HG02623 (cell line): ENCODE measurements around the gene ZNF530.

Experiments
- ATAC-seq: cut with Tn5 transposase; IDR thresholded peaks from one replicate; pipeline ENCODE4 v1.9.1; 2021; ENCODE audit warnings: moderate library complexity; ENCODE audit not compliant: unreplicated experiment

The ZNF530 gene

DNA sequence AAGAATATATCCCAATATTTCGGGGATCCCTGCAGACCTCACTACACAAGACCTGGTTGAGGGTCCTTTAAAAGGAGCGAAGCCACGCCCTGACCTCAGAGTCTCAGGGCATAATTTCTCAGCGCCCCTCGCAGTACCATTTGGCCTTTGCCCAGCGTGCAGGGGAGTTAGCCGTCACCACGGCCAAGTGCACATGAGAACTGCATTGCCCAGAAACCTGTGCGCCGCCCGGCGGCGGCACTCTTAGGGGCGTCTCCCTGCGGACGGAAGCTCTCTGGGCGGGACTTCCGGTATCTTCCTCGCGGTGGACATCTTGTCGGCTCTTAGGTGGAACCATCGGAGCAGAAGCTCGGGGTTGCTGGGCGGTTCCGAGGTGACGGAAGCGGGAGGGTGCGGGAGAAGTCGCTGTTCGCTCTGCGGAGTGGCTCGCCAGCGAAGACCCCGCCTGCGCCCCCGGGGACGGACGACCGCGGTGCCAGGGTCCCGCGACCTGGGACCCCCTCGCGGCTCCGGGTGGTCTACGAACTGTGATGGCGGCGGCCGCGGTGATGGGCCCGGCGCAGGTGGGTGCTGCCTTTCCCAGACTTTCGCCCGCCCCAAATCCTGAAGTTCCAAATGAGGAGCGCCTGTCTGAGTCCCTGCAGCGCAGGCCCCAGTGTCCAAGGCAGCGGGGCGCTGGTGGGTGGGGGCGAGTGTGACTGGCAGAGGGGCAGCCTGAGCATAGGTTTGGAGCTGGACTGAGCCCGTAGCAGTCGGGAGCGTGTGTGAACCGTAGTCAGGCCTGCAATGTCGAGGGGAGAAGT lies 14.5 kb downstream of the ZNF530 start, which contains the start of gene ZNF134:
Gene ZNF134 (plus strand): TSS at position 302 of the 803 bp plus-strand sequence. CDS start 5,227 bp downstream, outside the sequence.
- ATAC-seq: peak; percentile 92

DNA sequence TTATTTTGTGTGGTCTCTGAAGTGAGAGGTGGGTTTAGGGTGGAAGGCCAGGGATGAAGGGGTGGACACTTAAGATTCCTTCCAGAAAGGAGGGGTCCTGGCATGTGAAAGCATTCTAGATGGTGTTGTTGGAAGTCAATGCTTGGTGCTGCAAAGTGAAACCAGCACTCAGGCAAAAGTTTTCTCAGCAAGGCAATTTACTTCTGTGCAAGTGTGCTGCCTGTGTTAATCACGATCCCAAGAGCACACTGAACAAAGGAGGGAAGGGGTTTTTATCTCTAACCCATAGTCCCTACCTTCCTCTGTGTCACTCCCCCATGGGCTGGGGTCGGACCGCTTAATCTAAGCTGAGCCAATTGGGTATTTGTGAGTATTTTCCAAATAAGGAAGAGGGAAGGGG lies 15.7 kb downstream of the ZNF530 start:
- ATAC-seq: no peak

DNA sequence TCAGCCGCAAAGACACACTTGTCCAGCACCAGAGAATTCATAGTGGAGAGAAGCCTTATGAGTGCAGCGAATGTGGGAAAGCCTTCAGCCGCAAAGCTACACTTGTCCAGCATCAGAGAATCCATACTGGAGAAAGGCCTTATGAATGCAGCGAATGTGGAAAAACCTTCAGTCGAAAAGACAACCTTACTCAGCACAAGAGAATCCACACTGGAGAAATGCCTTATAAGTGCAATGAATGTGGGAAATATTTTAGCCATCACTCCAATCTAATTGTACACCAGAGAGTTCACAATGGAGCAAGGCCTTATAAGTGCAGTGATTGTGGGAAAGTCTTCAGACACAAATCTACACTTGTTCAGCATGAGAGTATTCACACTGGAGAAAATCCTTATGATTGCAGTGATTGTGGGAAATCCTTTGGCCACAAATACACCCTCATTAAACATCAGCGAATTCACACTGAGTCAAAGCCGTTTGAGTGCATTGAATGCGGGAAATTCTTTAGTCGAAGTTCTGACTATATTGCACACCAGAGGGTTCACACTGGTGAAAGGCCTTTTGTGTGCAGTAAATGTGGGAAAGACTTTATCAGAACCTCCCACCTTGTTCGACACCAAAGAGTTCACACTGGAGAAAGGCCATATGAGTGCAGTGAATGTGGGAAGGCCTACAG lies 21.1 kb downstream of the ZNF530 start:
- no peak for ATAC-seq

DNA sequence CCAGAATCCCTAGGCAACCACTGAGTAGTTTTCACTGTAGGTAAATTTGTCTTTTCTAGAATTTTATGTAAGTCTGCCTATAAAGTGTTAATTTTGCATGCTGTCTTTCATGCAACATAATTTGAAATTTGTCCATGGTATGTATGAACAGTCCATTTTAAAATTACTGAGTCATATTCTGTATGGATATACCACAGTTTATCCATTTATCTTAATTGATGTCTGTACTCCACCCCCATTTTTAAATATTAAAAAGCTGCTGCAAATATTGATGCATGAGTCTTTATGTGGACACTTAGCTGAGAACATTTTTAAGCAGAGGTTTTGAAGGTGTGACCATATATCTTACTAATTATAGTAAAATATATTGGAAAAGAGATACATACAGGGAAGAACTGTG lies 23.4 kb downstream of the ZNF530 start:
- ATAC-seq: no peak

DNA sequence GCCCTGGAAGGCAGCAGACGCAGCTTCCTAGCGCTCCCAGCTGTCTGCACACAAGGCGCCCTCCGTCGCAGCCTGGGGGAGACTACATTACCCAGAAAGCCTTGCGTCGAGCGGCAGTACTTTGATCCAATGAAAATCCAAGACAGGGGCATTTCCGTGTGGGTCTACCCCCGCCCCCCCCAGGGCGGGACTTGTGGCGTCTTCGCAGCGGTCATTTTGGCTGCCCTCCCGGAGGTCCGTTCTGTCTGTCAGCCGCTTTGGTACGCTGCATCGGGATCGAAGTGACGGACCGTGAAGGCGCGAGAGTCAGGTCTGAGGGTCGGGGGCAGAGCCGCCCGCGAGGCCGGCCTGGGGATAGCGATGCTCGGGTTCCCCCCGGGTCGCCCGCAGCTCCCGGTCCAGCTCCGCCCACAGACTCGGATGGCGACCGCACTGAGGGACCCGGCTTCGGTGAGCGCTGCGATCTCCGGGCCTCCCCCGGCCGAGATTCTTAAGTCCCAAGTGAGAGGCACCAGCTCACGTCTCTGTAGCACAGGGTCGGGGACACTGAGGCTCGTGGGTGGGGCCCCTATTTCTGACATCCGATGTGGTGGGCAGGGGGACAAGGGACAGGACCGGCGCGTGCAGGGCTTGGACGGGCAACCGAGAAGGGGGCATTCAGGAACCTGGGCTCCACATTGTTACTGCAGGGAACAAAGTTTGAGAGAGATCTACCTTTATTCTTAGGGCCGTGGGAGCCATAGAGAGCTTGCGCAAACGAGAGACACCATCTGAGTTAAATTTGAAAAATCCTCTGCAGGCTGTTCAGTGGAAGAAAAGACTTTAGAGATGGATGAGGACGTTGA lies 33.5 kb downstream of the ZNF530 start, which contains the start of gene ZNF211:
Gene ZNF211 (plus strand): TSS at position 182 of the 845 bp plus-strand sequence. CDS start 179 bp downstream, at position 361.
- peak; percentile 96 for ATAC-seq

DNA sequence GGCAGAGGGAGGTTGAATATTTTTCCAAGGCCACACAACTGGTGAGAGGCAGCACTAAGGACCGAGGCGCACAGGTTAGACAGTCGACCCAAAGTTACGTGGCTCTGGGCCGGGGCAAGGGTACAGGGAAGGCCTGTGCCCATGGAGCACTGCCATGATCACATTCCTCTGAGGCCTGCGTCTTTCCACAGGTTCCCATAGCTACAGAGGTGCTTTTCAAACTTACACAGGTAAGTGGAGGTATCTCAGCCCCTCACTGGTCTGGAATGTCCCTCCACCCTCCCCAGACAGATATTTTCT lies 34.1 kb downstream of the ZNF530 start:
- no peak for ATAC-seq

DNA sequence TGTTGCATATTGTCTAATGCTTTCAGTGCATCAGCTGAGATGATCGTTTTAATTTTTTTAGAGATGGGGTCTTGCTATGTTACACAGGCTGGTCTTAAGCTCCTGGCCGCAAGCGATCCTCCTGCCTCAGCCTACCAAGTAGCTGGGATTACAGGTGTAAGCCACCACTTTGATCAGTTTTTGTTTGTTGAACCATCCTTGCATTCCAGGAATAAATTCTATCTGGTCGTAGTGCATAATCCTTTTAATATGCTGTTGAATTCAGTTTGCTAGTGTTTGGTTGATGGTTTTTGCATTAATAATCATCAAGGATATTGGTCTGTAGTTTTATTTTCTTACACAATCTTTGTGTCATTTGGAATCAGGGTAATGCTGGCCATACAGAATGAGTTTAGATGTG lies 37.7 kb downstream of the ZNF530 start:
- no peak for ATAC-seq

DNA sequence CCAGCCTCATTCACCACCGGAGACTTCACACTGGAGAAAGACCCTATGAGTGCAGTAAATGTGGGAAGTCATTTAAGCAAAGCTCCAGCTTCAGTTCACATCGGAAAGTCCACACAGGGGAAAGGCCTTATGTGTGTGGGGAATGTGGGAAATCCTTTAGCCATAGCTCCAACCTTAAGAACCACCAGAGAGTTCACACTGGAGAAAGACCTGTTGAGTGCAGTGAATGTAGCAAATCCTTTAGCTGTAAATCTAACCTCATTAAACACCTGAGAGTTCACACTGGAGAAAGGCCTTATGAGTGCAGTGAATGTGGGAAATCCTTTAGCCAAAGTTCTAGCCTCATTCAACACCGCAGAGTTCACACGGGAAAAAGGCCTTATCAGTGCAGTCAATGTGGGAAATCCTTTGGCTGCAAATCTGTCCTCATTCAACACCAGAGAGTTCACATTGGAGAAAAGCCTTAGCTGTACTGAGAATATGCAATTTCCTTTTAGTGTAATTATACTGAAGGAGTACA lies 42.1 kb downstream of the ZNF530 start:
- no peak for ATAC-seq

DNA sequence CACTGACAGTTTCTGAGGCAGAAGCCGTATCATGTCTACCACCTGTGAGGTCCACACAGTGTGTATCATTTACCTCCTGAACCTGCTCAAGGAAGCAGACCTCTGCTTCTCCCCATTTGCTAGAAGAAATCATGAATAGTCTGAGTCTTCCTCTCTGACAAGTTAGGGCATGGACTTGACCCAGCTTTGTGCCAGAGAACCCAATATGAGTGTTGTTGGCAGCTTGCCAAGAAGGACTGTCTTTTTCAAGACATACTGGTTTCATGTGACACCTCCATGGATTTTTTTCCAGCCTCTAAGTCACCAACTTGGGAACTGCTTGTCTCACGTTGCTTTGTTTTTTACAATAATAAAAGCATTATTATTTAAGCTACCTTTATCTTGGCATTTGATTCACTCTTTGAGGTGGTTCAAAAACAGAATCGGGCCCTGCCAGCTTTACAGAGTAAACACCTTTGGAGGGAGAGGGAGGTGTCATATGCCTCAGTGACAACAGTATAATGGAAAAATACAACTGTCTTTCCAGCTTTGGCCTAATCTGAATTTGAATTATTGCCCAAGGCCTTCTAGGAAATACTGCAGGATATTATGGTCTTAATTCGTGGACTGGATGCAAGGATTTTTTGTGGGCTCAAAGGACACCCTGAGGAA lies 42.8 kb downstream of the ZNF530 start:
- no peak for ATAC-seq

DNA sequence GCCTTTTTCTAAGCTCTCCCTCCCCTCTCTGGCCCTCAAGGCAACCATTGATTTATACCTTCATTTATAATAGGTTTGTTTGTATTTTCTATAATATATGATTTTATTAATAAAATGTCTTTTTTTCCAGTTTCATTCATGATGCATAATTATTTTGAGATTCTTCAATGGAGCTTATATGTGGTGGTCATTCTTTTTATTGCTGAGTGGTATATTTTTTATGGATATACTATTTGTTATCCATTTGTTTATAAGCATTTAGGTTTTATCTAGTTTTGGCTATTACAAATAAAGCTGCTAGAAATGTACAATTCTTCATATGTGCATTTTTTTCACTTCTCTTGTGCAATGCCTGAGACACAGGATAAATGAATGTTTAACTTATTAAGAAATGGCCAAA lies 44.0 kb downstream of the ZNF530 start:
- no peak for ATAC-seq

DNA sequence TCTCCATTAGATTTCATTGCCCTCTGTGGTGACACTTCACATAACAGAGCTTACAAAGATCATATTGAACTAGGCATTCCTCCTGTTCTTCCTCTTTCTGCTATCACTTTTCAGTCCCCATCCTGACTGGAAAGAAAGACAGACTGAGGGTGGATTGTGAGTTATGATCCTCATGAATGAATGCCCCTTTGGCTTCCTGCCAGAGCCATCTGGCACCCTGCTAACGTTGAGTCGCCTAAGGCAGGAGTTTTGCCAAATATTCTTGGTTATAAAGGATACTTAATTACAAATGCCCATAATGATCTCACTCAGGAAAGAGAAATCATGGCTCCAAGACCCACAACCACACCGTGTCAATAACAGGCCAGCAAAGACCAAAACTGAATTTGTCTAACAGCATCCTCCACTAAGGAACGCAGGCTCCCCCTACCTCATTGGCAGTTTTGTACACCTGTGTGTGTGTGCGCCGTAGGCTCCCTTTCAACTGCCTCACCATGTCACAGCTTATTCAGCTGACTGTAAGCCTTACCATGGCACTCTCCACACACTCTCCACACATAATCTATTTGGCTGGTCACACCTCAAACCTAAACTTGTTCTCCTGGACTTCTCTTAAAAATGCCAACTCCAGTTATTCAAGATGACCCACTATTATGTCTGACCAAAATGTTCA lies 48.8 kb downstream of the ZNF530 start:
- no peak for ATAC-seq

DNA sequence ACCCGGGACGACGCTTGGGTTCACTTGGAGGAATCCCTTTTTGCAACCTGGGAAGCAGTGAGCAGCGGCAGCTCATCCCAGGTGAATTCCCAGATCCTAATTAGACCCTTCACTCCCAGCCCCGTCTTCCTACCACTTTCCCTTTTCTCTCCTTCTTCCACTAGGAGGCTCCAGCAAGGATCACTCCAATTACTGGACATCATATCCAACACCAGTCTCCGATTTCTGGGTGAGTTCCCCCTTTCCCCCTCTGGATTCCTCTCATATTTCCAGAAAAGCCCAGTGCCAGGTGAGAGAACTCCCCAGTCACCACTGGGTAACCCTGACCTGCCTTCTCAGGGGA lies 51.9 kb downstream of the ZNF530 start:
- no peak for ATAC-seq

DNA sequence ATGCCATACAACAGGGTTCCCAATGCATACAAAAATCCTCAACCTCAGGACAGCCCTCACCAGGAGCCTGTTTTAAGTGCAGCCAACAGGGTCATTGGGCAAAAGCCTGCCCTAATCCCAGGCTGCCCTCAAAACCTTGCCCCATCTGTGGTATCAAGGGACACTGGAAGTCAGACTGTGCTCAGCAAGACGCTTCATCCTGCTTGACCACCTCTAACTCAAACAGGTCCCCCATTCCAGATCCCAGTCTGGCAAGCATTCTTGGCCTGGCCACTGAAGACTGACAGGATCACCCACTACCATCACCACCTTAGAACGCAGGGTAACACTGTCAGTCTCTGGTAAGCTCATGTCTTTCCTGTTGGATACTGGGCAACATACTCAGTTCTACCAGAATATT lies 54.0 kb downstream of the ZNF530 start:
- no peak for ATAC-seq

DNA sequence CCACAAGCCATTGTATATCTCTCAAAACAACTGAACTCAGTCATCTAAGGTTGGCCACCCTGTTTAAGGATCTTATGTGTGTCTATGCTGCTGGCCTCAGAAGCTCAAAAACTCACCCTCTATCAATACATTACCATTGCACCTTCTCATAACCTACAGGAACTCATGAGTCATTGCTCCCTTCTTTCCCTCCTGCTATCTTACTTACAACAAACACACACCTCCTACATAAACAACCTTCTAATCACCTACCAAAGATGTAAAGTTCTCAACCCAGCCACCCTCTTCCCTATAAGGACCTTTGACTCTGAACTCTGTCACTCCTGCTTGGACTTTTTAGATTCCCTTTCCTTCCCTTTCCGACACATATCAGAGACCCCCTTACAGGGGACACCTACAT lies 55.8 kb downstream of the ZNF530 start:
- no peak for ATAC-seq

DNA sequence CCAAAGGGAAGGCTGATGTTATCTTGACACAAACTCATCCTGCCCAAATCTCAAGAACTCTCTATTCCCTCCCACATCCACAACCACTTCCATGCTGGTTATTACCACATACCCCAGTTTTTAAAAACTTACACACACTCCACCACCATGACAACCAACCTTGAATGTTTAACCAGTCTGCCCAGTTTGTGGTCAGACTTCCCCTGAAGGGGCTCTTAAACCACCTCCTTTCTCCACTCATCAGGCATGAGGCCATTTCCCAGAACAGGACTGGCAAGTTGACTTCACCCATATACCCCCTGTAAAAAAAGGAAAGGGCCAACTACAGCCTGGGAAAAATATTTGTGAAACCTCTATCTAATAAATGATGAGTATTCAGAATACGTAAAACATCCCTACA lies 56.7 kb downstream of the ZNF530 start:
- ATAC-seq: no peak
